Stimulated activated CD8-positive, alpha-beta memory T cell treated with anti-CD3 and anti-CD28 coated beads, Interleukin-4, amount 100 ng/mL, for 4 hours (primary cell): ENCODE results near the gene PIP4K2A.
"Not testable (repeated sequence)": the region's sequence is repeated elsewhere in the genome, so short reads cannot be mapped to it uniquely, and the experiment has no call there.

Experiments
- DNase-seq, 2 donors: peaks; one replicate each; pipeline ENCODE4 v3.0.0-alpha.2; 2020; ENCODE audit warnings: low read depth in 2 of 2, low spot score in 1 of 2

PIP4K2A gene

DNA sequence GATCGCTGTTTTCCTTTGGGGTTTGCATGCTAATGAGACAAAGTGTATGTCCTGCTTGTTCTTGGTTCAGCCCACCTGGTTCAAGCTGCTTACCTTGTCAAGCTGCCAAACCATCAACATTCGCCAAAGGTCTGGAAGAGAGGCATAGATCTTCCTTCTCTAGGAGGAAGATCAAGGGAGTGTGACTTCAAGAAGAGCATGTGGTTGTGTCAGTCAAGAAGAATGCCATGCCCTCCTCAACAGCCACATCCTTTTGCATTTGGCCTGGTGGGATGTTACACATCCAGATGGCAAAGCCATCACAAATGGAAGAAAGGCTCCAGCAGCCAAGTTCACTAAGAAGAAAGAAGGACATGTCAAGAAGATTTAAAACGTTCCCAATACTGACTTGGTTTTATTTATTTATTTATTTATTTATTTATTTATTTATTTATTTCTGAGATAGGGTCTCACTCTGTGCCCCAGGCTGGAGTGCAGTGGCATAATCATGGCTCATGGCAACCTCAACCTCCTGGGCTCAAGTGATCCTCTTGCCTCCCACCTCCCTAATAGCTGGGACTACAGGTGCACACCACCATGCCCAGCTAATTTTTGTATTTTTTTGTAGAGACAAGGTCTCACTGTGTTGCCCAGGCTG, 5.1 kb upstream of the PIP4K2A start:
- DNase-seq = no peak

DNA sequence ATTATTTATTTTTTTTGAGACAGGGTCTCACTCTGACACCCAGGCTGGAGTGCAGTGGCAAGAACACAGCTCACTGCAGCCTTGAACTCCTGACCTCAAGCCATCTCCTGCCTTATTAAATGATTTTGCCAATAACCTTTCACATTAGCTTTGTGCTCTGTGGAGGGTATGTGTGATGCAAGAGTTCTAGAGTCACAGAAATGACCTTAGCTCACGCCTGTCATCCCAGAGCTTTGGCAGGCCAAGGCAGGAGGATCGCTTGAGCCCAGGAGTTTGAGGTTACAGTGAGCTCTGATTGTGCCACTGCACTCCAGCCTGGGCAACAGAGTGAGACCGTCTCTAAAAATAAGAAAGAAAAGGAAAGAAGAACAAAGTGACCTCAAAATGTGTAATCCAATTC, 4.3 kb upstream of the PIP4K2A start:
- DNase-seq = not testable (repeated sequence)

DNA sequence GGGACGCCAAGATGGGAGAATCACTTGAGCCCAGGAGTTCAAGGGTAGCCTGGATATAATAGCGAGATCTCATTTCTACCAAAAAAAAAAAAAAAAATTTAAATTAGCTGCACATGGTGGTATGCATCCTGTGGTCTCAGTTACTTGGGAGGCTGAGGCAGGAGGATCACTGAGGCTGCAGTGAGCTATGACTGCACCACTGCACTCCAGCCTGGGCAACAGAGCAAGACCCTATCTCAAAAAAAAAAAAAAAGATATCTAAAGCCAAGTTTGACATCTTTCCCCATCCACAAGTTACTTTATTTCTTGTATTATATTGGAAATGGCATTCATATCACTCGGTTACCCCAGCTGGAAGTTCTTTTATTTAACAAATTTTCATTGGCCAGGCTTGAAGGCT, 3.4 kb upstream of the PIP4K2A start:
- no peak for DNase-seq

DNA sequence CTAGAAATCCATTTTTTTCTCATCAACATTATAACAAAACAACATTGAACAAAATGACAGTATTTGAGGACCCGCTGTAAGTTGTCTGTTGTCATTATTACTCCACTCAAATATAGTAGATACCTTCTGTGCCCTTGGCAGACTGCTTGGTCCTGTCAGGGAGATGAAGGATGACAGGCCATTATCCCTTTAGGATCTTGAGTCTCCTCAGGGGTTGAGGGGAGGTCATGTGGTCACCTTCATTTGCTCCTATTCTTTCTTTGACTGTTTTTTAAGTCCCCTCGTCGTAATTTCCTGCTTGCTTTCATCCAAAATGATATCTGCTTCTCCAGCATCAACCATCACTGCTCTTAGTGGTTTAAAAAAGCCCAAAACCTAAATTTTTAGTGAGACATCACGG, 2.6 kb upstream of the PIP4K2A start:
- DNase-seq = no peak

DNA sequence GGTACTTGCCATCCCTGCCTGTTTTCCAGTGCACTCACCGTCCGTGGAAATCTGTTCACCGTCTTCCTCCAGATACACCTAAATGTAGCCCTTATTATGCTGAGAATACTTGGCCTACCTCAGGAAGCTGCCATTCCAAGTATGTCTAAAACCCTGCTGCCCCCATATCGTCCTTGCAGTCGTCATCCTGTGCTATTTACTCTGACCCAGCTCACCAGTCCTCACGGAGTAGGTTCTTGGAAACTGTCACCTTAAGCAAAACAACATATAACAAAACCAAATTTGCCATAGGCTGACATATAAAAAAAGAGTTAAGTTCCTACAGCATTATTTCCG, 880 bp upstream of the PIP4K2A start:
- no peak for DNase-seq

DNA sequence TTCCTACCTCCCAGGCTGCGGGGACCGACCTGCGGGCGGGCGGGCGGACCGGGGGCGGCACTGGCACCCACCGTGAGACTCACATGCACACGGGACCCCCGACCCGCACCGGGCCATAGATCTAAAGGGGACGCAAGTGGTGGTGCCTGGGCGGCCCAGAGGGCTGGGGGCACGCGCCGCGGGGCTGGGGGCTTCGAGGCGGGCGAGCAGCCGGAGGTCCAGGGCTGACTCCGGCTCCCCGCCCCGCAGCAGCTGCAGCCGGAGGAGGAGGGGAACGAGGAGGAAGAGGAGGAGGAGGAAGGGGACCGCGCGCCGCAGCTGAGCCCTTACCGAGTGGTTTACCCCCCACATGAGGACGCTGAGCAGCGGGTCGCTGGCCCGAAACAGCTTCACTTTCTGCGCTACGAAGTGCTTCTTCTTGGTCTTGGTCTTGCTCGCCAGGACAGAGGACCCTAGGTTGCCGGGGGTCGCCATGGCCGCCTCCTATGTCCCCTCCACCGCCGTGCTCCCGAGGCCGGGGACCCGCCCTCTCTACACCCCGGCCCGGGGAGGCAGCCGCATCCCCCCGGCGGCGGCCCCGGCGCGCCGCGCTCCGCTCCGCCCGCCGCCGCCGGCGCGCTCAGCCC, 412 bp downstream of the PIP4K2A start:
- no peak for DNase-seq

DNA sequence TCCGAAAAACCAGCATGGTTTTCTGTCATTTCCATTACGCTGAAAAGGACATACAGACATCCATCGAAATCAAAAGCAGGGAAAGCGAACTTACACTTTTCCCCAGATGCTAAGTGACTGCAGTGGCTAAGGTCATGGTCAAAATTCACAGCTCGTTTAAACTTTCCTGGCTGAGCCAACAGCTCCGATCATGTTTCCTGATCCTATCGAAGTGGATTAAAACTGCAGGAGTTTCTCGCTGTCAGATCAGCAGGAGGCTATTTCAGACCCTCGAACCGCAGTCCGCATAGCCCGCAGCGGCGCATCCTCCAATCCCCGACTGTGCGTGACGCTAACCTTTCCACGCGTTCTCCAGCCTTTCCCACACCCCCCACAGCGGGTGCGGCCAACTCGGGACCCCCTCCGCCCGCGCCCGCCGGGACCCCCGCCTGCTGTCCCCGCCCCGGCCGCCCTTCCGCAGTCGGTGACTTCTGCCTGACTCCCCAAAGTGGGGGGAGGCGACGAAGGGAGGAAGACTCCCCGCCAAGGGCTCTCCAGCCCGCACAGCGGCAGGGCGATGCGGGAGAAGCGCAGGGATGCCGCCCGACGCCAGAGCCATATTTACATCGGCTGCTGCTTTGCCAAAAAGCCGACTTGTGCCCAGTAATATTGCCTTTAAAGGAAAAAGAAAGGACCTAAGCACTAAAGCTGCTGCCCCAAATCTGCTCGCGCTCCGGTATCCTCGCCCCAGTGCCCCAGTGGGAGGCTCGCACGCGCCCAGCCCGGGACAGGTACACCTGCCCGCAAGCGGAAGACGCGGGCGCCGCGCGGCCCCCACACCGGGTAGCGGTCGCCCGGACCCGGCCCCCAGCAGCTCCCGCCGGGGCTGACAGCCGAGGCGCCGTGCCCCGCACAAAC, 1.2 kb downstream of the PIP4K2A start:
- DNase-seq = no peak

DNA sequence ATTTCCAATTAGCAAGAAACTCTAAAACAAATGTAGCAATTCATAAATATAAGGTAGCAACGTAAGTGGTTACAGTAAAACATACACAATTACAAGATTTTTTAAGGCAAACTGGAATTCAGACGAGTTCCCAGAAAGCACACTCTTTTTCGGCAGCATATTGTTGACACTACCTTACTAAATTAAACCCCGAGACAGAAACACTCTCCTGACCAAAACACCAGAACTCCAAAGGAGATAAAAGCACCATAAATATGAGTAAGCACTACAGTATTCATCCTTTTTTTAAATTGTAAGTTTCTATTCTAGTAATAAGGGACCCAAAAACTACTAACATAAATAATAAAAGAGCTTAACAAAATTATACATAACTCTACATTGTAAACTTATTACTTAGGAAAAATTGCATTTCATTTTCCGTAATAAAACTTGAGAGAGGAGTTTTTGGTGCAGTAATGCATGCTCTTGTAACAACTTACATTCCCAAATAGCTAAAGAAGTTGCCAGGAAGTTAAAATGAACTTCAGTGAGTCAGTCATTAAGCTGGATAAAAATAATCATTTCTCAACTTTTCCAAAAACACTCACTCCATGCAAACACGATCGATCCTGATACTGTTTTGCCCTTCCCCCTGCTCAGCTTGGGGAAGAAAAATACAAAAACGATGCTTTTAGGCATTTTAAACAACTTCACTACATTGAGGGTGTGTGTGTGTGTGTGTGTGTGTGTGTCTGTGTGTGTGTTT, 2.0 kb downstream of the PIP4K2A start:
- no peak for DNase-seq

DNA sequence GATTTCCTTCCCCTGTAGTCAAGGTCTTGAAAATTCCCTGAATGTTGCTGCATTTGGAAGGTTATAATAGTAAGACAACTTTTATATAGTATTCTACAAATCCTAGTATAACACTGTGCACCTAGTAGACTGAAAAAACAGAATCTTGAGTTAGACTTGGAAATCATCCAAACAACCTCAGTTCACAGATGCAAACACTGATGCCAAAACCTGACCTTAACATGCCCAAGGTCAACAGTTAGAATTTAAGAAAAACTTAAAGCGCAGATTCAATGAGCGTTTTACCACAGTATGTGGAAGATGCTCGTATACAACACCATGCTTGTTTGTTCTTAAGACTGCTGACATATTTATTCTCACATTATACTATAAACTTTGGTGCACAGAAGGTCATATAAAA, 3.0 kb downstream of the PIP4K2A start:
- DNase-seq = no peak

DNA sequence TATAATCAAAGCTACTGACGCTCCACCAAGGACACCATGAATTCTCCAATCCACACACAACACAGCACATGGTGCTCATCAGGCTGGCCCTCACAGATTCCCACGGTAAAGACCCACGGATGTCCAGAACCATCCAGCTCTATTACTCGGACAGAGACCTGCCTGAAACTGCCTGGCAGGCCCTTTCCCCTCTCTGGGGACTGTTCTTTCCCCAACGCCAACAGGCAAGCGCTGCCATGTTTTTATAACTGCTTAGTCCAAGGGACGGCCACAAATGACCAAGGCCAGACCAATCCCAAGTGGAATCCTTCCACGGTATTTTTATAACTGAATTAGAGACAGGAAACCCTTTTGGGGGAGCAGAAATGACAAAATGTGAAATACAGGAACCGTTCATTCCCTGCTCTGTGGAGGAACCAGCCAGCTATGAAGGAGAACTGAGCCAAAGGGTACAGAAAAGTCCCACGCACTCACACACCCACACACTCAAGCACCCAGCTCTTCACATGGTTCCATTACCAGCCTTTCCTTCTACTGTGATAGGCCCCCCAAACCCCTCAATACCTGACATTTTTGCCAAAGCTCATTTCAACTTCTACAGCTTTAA, 4.1 kb downstream of the PIP4K2A start:
- DNase-seq = no peak

DNA sequence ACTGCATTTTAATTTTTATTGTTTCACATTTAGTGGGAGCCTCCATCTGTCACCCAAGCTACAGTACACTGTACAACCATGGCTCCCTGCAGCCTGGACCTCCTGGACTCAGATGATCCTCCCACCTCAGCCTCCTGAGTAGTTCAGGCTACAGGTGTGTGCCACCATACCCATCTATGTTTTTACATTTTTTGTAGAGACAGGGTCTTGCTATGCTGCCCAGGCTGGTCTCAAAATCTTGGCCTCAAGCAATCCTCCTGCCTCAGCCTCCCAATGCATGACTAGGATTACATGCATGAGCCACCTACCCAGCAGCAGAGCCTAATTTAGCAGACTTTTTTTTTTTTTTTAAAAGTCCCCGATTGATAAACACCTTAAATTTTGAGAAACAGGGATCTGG, 5.6 kb downstream of the PIP4K2A start:
- DNase-seq = no peak

DNA sequence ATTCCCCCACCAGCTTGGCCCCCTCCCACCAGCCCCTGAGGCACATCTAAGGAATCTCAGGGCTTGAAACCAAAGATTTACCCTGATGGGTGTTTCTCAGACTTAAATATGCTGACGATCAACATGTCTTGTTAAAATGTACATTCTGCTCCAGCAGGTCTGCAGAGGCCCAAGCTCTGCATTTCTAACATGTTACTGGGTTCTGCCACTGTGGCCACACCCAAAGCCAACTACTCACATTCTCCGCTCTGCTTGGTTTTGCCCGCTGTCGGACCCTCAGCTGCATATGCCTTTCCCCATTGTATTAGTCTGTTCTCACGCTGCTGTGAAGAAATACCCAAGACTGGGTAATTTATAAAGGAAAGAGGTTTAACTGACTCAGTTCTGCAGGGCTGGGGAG, 8.9 kb downstream of the PIP4K2A start:
- DNase-seq = no peak

DNA sequence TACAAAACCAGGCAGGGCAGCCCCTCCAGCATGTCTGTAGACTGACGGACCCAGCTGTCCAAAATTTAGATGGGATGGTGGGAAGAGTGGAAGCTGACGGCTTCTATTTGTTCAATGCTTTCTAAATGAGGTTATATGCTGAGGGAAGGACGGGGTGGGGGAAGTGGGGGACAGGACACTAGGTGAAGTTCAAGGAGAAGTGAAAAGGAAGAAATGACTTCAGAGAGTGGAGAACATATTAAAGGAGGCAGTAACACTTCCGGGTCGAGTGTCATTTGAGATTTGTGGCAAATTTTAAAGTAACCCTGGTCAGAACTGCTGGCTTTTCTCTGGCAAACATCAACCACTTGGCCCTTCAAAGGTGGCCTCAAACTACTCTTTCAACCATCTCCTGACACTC, 9.4 kb downstream of the PIP4K2A start:
- DNase-seq = no peak

DNA sequence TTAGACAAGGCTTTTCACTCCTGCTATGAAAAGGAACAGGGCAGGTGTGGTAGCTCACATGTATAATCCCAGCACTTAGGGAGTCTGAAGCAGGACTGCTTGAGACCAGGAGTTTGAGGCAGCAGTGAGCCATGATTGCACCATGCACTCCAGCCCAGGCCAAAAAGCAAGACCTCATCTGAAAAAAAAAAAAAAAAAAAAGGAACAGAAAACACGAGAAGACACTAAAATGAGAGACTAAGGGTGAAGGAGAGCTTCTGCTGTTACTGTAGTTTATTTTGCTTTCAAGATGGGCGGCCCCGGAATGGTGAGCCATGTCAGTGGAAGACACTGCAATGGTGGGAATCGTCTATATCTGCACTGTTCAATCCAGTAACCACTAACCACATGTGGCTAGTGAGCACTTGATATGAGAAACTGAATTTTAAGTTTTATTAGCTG, 9.9 kb downstream of the PIP4K2A start:
- DNase-seq = no peak

DNA sequence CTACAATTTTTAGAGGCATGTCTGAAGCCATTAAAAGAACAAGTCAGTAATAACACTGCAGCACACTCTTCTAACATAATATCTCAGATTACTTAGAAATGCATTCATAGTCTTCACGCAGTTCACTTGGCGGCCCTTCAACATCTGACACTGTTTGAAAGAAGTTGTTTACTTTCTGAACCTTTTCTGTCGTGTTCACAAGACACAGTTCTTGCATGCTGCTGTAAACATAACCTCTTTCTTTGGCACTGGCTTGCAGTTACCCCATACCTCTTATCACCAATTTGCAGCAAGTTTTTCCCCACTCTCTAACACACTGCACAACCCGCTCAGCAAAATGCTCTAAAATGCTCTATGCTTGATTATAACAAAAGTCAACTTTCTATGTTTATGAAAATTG, 12.0 kb downstream of the PIP4K2A start:
- no peak for DNase-seq

DNA sequence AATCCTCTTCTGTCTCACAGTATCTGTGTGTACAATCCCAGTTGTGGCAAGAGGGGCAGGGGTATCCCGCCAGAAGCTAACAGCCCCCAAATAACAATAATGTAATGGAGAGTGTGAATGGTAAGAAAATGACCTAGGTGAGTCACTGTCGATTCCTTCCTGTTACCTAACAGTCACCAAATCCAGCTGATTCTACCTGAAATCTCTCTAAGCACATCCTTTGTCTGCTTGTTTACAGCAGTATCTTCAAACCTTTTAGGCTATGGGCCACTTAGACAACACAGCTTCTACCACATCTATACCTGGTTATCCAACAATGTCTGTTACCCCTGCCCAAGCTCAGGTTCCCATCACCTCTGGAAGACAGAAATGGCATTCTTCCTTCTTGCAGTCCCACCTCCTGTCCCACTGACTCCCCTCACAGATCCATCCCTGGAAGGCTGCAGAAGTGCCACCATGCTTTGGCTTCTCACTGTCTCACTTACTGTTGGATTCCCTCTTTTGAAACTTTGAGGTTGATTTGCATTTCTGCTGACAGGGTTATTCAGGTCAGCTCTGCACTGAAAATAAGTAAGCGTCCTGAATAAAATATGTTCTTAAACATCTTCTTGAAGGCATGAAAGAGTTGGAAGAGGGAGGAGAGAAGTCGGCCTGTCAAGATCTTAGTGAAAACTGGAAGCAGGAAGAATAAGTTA, 13.1 kb downstream of the PIP4K2A start:
- no peak for DNase-seq

DNA sequence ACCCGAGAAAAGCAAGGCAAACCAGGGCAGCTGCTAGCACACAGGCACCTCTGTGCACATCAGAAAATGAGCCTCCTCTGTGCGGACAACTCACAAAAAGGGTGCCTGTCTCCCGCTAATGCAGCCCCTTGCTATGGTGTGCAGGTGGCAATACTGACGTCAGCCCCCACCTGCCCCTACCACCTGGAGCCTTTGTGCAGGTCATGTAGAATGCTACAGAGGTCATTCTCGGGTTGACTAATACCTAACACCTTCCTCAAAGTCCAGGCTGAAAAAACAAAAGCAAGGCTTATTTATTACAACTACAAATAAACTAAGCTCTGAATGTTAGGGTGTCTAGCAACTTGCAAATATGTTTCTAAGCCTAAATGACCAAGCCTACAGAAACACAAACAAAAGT, 13.9 kb downstream of the PIP4K2A start:
- DNase-seq = no peak

DNA sequence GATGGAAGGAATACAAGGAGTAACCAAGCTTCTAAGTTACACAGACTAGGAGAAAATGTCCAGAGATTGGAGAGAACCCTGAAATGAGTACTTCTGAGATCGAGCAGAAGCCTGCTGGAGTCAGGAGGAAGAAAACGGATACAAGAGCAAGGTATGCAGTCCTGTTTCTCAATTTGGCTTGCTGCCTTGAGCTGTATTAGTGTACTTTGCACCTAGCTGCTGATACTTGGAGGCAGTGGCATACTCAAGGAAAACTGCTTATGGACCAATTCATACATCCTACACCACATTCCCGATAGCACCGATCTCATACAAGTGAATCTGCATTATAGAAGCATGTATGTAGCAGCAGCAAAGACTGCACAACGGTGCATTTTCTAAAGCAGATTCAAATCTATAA, 14.4 kb downstream of the PIP4K2A start:
- DNase-seq = no peak

DNA sequence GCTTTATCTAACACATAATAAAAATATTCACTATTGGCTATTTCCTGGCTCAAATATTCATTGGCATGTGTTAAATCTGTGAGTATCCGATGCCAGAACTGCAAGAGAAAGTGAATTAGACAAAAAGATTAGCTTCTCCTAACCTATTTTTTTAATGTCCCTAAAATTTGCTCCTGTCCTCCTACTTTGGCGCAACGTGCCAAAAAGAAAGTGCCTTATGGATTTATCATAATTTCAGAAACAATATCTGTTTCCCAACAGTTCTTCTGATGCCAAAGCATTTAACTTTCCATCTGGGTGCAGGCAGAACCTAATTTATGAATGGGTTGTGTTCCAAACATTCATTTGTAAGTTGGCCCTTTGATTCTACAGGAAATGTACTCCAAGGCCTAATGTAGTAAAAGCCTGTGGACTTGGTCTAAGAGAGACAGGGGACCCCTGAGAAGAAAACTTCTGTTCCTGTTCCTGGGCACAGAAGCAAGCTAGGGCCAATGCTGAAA, 15.4 kb downstream of the PIP4K2A start:
- DNase-seq = no peak

DNA sequence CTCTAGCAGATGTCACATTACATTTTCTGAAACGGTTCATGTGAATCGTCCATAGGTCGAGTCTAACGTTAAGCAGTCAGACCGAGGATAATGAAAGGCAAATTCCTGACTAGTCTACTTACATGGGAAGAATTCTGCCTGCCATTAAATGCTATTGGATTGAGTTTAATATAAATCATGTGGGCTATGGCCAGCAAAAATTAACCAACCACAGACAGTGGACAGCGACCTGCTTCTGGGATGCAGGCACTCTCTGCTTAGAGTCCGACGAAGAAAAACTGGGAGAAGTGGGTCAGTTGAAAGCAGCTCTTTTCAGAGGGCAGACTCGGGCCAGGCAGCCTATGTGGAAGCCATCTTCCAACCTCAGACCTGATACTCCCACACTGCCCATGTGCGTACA, 16.6 kb downstream of the PIP4K2A start:
- no peak for DNase-seq

DNA sequence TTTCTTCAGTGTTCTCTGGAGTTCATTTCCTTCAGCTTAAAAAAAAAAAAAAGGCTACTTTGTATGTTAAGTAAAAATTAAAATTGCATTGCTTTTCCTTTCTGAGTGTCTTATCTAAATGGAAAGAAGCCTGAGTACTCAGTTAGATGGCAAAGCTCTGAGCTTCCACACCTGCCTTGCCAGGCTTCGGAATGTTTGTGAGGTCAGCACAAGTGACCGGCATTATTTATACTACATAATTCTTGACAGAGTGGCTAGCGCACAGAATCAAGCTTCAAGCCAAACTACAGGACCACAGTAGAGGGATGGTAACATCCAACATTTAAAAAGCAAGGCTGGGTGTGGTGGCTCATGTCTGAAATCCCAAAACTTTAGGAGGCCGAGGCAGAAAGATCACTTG, 17.3 kb downstream of the PIP4K2A start:
- no peak for DNase-seq
